IPS-11a (cell line): ENCODE measurements around the gene SEPTIN8.

ENCODE experiments used
- H3K4me3 ChIP-seq: one replicate; pipeline ENCODE4 v1.5.1; 2013; ENCODE audit warnings: low read depth, low read length, control low read depth

SEPTIN8 gene

GRCh38 chr5:132751971-132752580, 25.0 kb downstream of the SEPTIN8 start:
- no peak overlapping the region for H3K4me3 ChIP-seq

- H3K4me3 ChIP-seq, result no peak overlapping the region
These were observed 25.6 kb downstream of the SEPTIN8 start for GRCh38 chr5:132751444-132751843.

- no peak overlapping the region for H3K4me3 ChIP-seq
These were observed 26.4 kb downstream of the SEPTIN8 start for GRCh38 chr5:132750471-132751230.

- H3K4me3 ChIP-seq, result no peak overlapping the region
These were observed 27.5 kb downstream of the SEPTIN8 start for GRCh38 chr5:132749506-132749905.

GRCh38 chr5:132748522-132749000, 28.5 kb downstream of the SEPTIN8 start:
- H3K4me3 ChIP-seq, result no peak overlapping the region

- peak overlapping the region; percentile 25 for H3K4me3 ChIP-seq
These were observed 29.2 kb downstream of the SEPTIN8 start for GRCh38 chr5:132747616-132748440.

GRCh38 chr5:132746954-132747615, 30.0 kb downstream of the SEPTIN8 start, which contains the start of gene CCNI2:
TSS of gene CCNI2 (plus strand) at chr5:132747426. CDS start at chr5:132747496, 70 bp downstream.
- H3K4me3 ChIP-seq, result peak within 1 kb of the TSS; percentile 25

GRCh38 chr5:132746592-132746953, 30.5 kb downstream of the SEPTIN8 start:
- no peak overlapping the region for H3K4me3 ChIP-seq

GRCh38 chr5:132744659-132745058, 32.4 kb downstream of the SEPTIN8 start:
- H3K4me3 ChIP-seq, result no peak overlapping the region

- H3K4me3 ChIP-seq, result no peak overlapping the region
These were observed 34.4 kb downstream of the SEPTIN8 start for GRCh38 chr5:132742626-132743025.

- H3K4me3 ChIP-seq, result no peak overlapping the region
These were observed 34.9 kb downstream of the SEPTIN8 start for GRCh38 chr5:132742158-132742557.

GRCh38 chr5:132739232-132739631, 37.8 kb downstream of the SEPTIN8 start:
- H3K4me3 ChIP-seq, result no peak overlapping the region

GRCh38 chr5:132737982-132738681, 38.9 kb downstream of the SEPTIN8 start:
- peak overlapping the region; percentile 79 for H3K4me3 ChIP-seq

GRCh38 chr5:132736853-132737833, 39.9 kb downstream of the SEPTIN8 start, which contains the start of gene KIF3A:
TSS of gene KIF3A (minus strand) at chr5:132737546. CDS start at chr5:132737419, 127 bp downstream.
- peak within 1 kb of the TSS; percentile 79 for H3K4me3 ChIP-seq

- H3K4me3 ChIP-seq, result no peak overlapping the region
These were observed 42.4 kb downstream of the SEPTIN8 start for GRCh38 chr5:132734687-132735086.

- no peak overlapping the region for H3K4me3 ChIP-seq
These were observed 43.4 kb downstream of the SEPTIN8 start for GRCh38 chr5:132733499-132734148.

- H3K4me3 ChIP-seq, result no peak overlapping the region
These were observed 47.1 kb downstream of the SEPTIN8 start for GRCh38 chr5:132729896-132730295.

GRCh38 chr5:132725745-132726144, 51.3 kb downstream of the SEPTIN8 start:
- H3K4me3 ChIP-seq, result no peak overlapping the region
